H1 (cell line): ENCODE measurements around the gene C9orf43. TPM values are rescaled to one million over a fixed set of nuclear protein-coding genes. Genes with fewer than 3 reads are reported as not detected.

Source experiments
- CHD2 ChIP-seq: IDR thresholded peaks from 2 replicates; pipeline ENCODE4 v1.6.1; 2012; ENCODE audit warnings: low read length, improper control_type of control experiment
- CREB1 ChIP-seq: IDR thresholded peaks from 2 replicates; pipeline ENCODE4 v1.6.1; 2012; ENCODE audit warnings: inconsistent platforms
- E2F6 ChIP-seq: IDR thresholded peaks from 2 replicates; pipeline ENCODE4 v1.6.1; 2012; ENCODE audit warnings: inconsistent platforms
- EGR1 ChIP-seq: IDR thresholded peaks from 2 replicates; pipeline ENCODE4 v1.6.1; 2011; ENCODE audit warnings: low read depth, low read length, borderline replicate concordance
- EZH2 ChIP-seq: fragments of 200-600 bp; sonication (generic); IDR thresholded peaks from 2 replicates; pipeline ENCODE4 v1.7.1; 2012; ENCODE audit warnings: low read depth, mild to moderate bottlenecking, moderate library complexity, low read length, inconsistent platforms; ENCODE audit not compliant: severe bottlenecking
- HDAC6 ChIP-seq: IDR thresholded peaks from one replicate; pipeline ENCODE4 v1.7.1; 2012; ENCODE audit warnings: low read depth, mild to moderate bottlenecking, inconsistent platforms, low read length, moderate library complexity
- NRF1 ChIP-seq: IDR thresholded peaks from 2 replicates; pipeline ENCODE4 v1.6.1; 2011; ENCODE audit warnings: mild to moderate bottlenecking, low read depth, low read length, improper control_type of control experiment
- POU5F1 ChIP-seq: IDR thresholded peaks from 2 replicates; pipeline ENCODE4 v1.6.1; 2011; ENCODE audit warnings: low read depth, mild to moderate bottlenecking, low read length, moderate library complexity
- RAD21 ChIP-seq, 2 experiments: IDR thresholded peaks in 1 of 2; conservative IDR thresholded peaks in 1 of 2; 2 replicates each; pipeline ENCODE4 v1.6.1; 2011; ENCODE audit warnings: low read depth in 2 of 2, low read length in 2 of 2, improper control_type of control experiment in 1 of 2, inconsistent platforms in 1 of 2, mild to moderate bottlenecking in 1 of 2, moderate library complexity in 1 of 2
- RBBP5 ChIP-seq: IDR thresholded peaks from 2 replicates; pipeline ENCODE4 v1.7.1; 2012; ENCODE audit warnings: low read depth, mild to moderate bottlenecking, inconsistent platforms, low read length, moderate library complexity, borderline replicate concordance
- RFX5 ChIP-seq: IDR thresholded peaks from 2 replicates; pipeline ENCODE4 v1.6.1; 2011; ENCODE audit warnings: low read depth, low read length, improper control_type of control experiment, borderline replicate concordance
- RXRA ChIP-seq: IDR thresholded peaks from 2 replicates; pipeline ENCODE4 v1.6.1; 2011; ENCODE audit warnings: low read depth, mild to moderate bottlenecking, low read length, moderate library complexity; ENCODE audit not compliant: insufficient read depth
- SUZ12 ChIP-seq: fragments of 200-600 bp; sonication (generic); IDR thresholded peaks from 2 replicates; pipeline ENCODE4 v1.6.1; 2012; ENCODE audit warnings: mild to moderate bottlenecking, inconsistent platforms, low read length, moderate library complexity, mixed read lengths
- USF2 ChIP-seq: IDR thresholded peaks from 2 replicates; pipeline ENCODE4 v1.6.1; 2011; ENCODE audit warnings: low read length, improper control_type of control experiment
- polyA plus RNA-seq, 7 experiments: library from polyadenylated mRNA; depleted of rRNA in 3 of 7; stranded (reverse) in 5 of 7; unstranded in 2 of 7; fragments of >200 nt in 5 of 7; fragments of 200-250 nt in 2 of 7; gene quantifications; 1 replicate in 5 of 7; 2 replicates in 1 of 7; 4 replicates in 1 of 7; pipeline versions ENCODE4 v1.2.1 to v1.2.3, GENCODE V29; 2011 to 2013; ENCODE audit warnings: missing spikeins in 2 of 7, mixed read lengths in 2 of 7
- total RNA-seq: library from RNA; stranded (reverse); fragmentation: NEBNext Ultra II Directional; extraction: Animal tissue kit (Norgen Biotek cat#: 25700); gene quantifications from 2 replicates; pipeline ENCODE4 v1.2.1, GENCODE V29; 2021
- TF ChIP-seq, protein P1 (sequence below): IDR thresholded peaks from 2 replicates; pipeline ENCODE4 v1.6.1; 2012; ENCODE audit warnings: inconsistent platforms
- TF ChIP-seq, protein P2 (sequence below): IDR thresholded peaks from 2 replicates; pipeline ENCODE4 v1.6.1; 2011; ENCODE audit warnings: low read depth, mild to moderate bottlenecking, low read length; ENCODE audit not compliant: insufficient read depth
- TF ChIP-seq, protein P3 (sequence below), 3 experiments: IDR thresholded peaks; 1 replicate in 2 of 3; 2 replicates in 1 of 3; pipeline versions ENCODE4 v1.5.1 to v1.6.1; 2011; ENCODE audit warnings: low read length in 3 of 3, mild to moderate bottlenecking in 3 of 3, inconsistent platforms in 2 of 3, low read depth in 1 of 3, moderate library complexity in 1 of 3; ENCODE audit not compliant: insufficient read depth in 1 of 3; ENCODE audit errors: control extremely low read depth in 1 of 3

C9orf43 gene
- total and polyA plus RNA-seq, 2 of the 8 experiments (the other 6 are each of a cell fraction or from before 2014, with no cell fraction given) = 0.35 to 0.52 TPM

GRCh38 chr9:113463418-113464285 lies 53.1 kb downstream of the C9orf43 start, which contains the start of gene RGS3 (continued):
- TF ChIP-seq CHD2 = 0 out of 2 replicates have a peak, but pooled peaks have one; percentile 30
- TF ChIP-seq CREB1 = no peak
- TF ChIP-seq E2F6 = peak; percentile 91
- TF ChIP-seq, protein P1, sequence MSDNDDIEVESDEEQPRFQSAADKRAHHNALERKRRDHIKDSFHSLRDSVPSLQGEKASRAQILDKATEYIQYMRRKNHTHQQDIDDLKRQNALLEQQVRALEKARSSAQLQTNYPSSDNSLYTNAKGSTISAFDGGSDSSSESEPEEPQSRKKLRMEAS = peak; percentile 87
- TF ChIP-seq POU5F1 = no peak
- no peak for TF ChIP-seq RFX5
- no peak for TF ChIP-seq EZH2
- no peak for TF ChIP-seq HDAC6
- no peak for TF ChIP-seq EGR1
- TF ChIP-seq SUZ12 = no peak
- TF ChIP-seq RAD21 (IDR thresholded peaks at IDR 0.05 in 1 of 2, conservative IDR thresholded peaks at IDR 0.05 in 1 of 2; ENCODE audit: low read depth in 2 of 2, low read length in 2 of 2) = peak; percentile 2 to 18; a peak in 1 of 4 replicates
- no peak for TF ChIP-seq USF2
- TF ChIP-seq RBBP5 = 0 out of 2 replicates have a peak, but pooled peaks have one; percentile 31
- TF ChIP-seq RXRA = no peak
- TF ChIP-seq, protein P2, sequence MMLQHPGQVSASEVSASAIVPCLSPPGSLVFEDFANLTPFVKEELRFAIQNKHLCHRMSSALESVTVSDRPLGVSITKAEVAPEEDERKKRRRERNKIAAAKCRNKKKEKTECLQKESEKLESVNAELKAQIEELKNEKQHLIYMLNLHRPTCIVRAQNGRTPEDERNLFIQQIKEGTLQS = no peak
- TF ChIP-seq NRF1 = no peak
- TF ChIP-seq, protein P3, sequence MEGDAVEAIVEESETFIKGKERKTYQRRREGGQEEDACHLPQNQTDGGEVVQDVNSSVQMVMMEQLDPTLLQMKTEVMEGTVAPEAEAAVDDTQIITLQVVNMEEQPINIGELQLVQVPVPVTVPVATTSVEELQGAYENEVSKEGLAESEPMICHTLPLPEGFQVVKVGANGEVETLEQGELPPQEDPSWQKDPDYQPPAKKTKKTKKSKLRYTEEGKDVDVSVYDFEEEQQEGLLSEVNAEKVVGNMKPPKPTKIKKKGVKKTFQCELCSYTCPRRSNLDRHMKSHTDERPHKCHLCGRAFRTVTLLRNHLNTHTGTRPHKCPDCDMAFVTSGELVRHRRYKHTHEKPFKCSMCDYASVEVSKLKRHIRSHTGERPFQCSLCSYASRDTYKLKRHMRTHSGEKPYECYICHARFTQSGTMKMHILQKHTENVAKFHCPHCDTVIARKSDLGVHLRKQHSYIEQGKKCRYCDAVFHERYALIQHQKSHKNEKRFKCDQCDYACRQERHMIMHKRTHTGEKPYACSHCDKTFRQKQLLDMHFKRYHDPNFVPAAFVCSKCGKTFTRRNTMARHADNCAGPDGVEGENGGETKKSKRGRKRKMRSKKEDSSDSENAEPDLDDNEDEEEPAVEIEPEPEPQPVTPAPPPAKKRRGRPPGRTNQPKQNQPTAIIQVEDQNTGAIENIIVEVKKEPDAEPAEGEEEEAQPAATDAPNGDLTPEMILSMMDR (IDR thresholded peaks at IDR 0.05; ENCODE audit: control extremely low read depth in 1 of 3, insufficient read depth in 1 of 3, low read depth in 1 of 3, low read length in 3 of 3) = no peak
